GM12878 (cell line): ENCODE measurements around the gene ITPKA. TPM values are rescaled to one million over a fixed set of nuclear protein-coding genes. Genes with fewer than 3 reads are reported as not detected.

Experiments
- ATAC-seq: fragments of 200-7000 bp; cut with Tn5 transposase; 3 replicates; pipeline ENCODE4 v1.9.1; 2020; ENCODE audit warnings: mild to moderate bottlenecking, moderate library complexity
- BruUV-seq: library from RNA; stranded (reverse); fragments of 400-500 nt; replicated peaks from 2 replicates; lab custom pipeline; 2021; lab: Mats Ljungman, UMichigan
- CTCF ChIA-PET: fragments of 300-600 bp; sonication (Branson Sonifier 250); formaldehyde crosslinking; extraction: SDS; loops from one replicate; lab custom pipeline; 2021; ENCODE audit warnings: inconsistent platforms; lab: Yijun Ruan, JAX
- POLR2A ChIA-PET: fragments of 350-600 bp; formaldehyde crosslinking; extraction: SDS; loops from one replicate; lab custom pipeline; 2021; ENCODE audit warnings: inconsistent platforms; lab: Charles Lee
- RAD21 ChIA-PET: fragments of 300-600 bp; sonication (Branson Sonifier 250); formaldehyde crosslinking; loops from one replicate; lab custom pipeline; 2023; ENCODE audit warnings: antibody characterized with exemption; ENCODE audit not compliant: unreplicated experiment; lab: Charles Lee
- SMC1A ChIA-PET: fragments of 300-600 bp; sonication (Branson Sonifier 250); formaldehyde crosslinking; loops from one replicate; lab custom pipeline; 2023; ENCODE audit not compliant: unreplicated experiment, uncharacterized antibody; lab: Charles Lee
- DNase-seq: peaks from one replicate; pipeline ENCODE4 v3.0.0-alpha.2; 2011; ENCODE audit warnings: low read depth, low spot score
- FAIRE-seq: peaks from 3 replicates; lab custom pipeline; 2011; peaks lifted over from hg19 to GRCh38; lab: Jason Lieb, UNC
- H2AFZ ChIP-seq: 2 replicates; pipeline ENCODE4 v1.6.0; 2011; ENCODE audit warnings: low read depth, low read length, control low read depth; ENCODE audit not compliant: control insufficient read depth
- H3K27ac ChIP-seq: 2 replicates; pipeline ENCODE4 v1.5.1; 2011; ENCODE audit warnings: control low read depth; ENCODE audit not compliant: control insufficient read depth, insufficient read depth
- H3K27me3 ChIP-seq, 2 experiments: replicated peaks in 1 of 2; 2 replicates each; pipeline versions ENCODE4 v1.6.0 to v1.6.1; 2011; ENCODE audit warnings: low read length in 1 of 2; ENCODE audit not compliant: control insufficient read depth in 2 of 2, insufficient read depth in 2 of 2
- H3K36me3 ChIP-seq, 2 experiments: 2 replicates each; pipeline ENCODE4 v1.5.1; 2011; ENCODE audit warnings: low read length in 1 of 2; ENCODE audit not compliant: control insufficient read depth in 2 of 2, insufficient read depth in 2 of 2
- H3K4me1 ChIP-seq: 2 replicates; pipeline ENCODE4 v1.6.1; 2011; ENCODE audit warnings: mild to moderate bottlenecking, low read length, moderate library complexity, mixed read lengths; ENCODE audit not compliant: control insufficient read depth, insufficient read depth
- H3K4me2 ChIP-seq: 2 replicates; pipeline ENCODE4 v1.6.0; 2011; ENCODE audit warnings: control low read depth; ENCODE audit not compliant: control insufficient read depth, insufficient read depth
- H3K4me3 ChIP-seq: fragments of 200-600 bp; sonication (generic); 2 replicates; pipeline ENCODE4 v1.5.1; 2016
- H3K79me2 ChIP-seq: 2 replicates; pipeline ENCODE4 v1.6.0; 2011; ENCODE audit warnings: low read length; ENCODE audit not compliant: control insufficient read depth, insufficient read depth
- H3K9ac ChIP-seq: 2 replicates; pipeline ENCODE4 v1.8.0; 2011; ENCODE audit warnings: low read length, control low read depth, mixed read lengths; ENCODE audit not compliant: control insufficient read depth, insufficient read depth
- H3K9me3 ChIP-seq: replicated peaks from 3 replicates; pipeline ENCODE4 v1.5.1; 2011; ENCODE audit warnings: mild to moderate bottlenecking, low read length; ENCODE audit not compliant: control insufficient read depth, insufficient read depth
- H4K20me1 ChIP-seq: 2 replicates; pipeline ENCODE4 v1.6.0; 2011; ENCODE audit not compliant: control insufficient read depth, insufficient read depth
- CHD1 ChIP-seq: IDR thresholded peaks from 2 replicates; pipeline ENCODE4 v1.6.1; 2012; ENCODE audit warnings: low read depth, low read length, improper control_type of control experiment
- CREB1 ChIP-seq: IDR thresholded peaks from 2 replicates; pipeline ENCODE4 v1.6.1; 2012; ENCODE audit warnings: low read depth, mild to moderate bottlenecking, inconsistent platforms
- EP300 ChIP-seq, 2 experiments: fragments of 150-350 bp in 1 of 2; IDR thresholded peaks; 2 replicates each; pipeline ENCODE4 v1.6.1; 2011 to 2012; ENCODE audit warnings: low read depth in 2 of 2, low read length in 2 of 2, borderline replicate concordance in 1 of 2, improper control_type of control experiment in 1 of 2, inconsistent platforms in 1 of 2; ENCODE audit not compliant: control insufficient read depth in 1 of 2
- EZH2 ChIP-seq: IDR thresholded peaks from 2 replicates; pipeline ENCODE4 v1.6.1; 2012; ENCODE audit warnings: low read depth, mild to moderate bottlenecking, control low read depth, inconsistent platforms, low read length, borderline replicate concordance; ENCODE audit not compliant: control insufficient read depth
- LARP7 ChIP-seq: fragments of 450-650 bp; IDR thresholded peaks from 2 replicates; pipeline ENCODE4 v1.6.1; 2017; ENCODE audit warnings: mild to moderate bottlenecking
- NFIC ChIP-seq: IDR thresholded peaks from 2 replicates; pipeline ENCODE4 v1.6.1; 2012; ENCODE audit warnings: low read depth, mild to moderate bottlenecking, inconsistent platforms, low read length, moderate library complexity
- RAD51 ChIP-seq: fragments of 450-650 bp; IDR thresholded peaks from 2 replicates; pipeline ENCODE4 v1.6.1; 2016; ENCODE audit warnings: moderate library complexity, mild to moderate bottlenecking, inconsistent platforms
- RBBP5 ChIP-seq: fragments of 200-600 bp; sonication (generic); conservative IDR thresholded peaks from 2 replicates; pipeline ENCODE4 v1.6.1; 2016
- SREBF1 ChIP-seq: IDR thresholded peaks from 2 replicates; pipeline ENCODE4 v1.6.1; 2012; ENCODE audit warnings: mild to moderate bottlenecking, low read length
- ZNF274 ChIP-seq: IDR thresholded peaks from one replicate; pipeline ENCODE4 v1.8.0; 2011; ENCODE audit not compliant: insufficient read length, insufficient read depth
- ZNF622 ChIP-seq: fragments of 450-650 bp; IDR thresholded peaks from 2 replicates; pipeline ENCODE4 v1.6.1; 2017; ENCODE audit warnings: mild to moderate bottlenecking, inconsistent platforms
- WGBS: methylation state at CpG from one replicate; pipeline ENCODE4 v1.1.6; 2016; ENCODE audit warnings: low lambda C conversion rate; ENCODE audit not compliant: insufficient replicate concordance, insufficient coverage; ENCODE audit errors: missing lambda C conversion rate; 5-methylcytosine and 5-hydroxymethylcytosine counted together
- in situ Hi-C: fragments of 300-500 bp; cut with MboI; formaldehyde crosslinking; loops from 9 replicates; pipeline ENCODE4 v1.14.3; 2018; ENCODE audit warnings: mixed read lengths
- intact Hi-C: fragments of 100-400 bp; cut with micrococcal nuclease; formaldehyde crosslinking; loops from one replicate; pipeline ENCODE4 v1.14.2; 2022; ENCODE audit not compliant: unreplicated experiment
- polyA plus RNA-seq, 11 experiments: library from polyadenylated mRNA; depleted of rRNA in 4 of 11; unstranded in 6 of 11; stranded (reverse) in 5 of 11; fragments of >200 nt; fragmentation: Nextera tagmentation in 4 of 11; fragmentation: Illumina TruSeq in 1 of 11; extraction: Ambion mirVana in 4 of 11; extraction: Trizol in 1 of 11; gene quantifications; 1 replicate in 1 of 11; 2 replicates in 10 of 11; pipeline versions ENCODE4 v1.2.1 to v1.2.3, GENCODE V29; 2011 to 2016; ENCODE audit warnings: inconsistent platforms in 2 of 11, missing spikeins in 2 of 11, low read depth in 1 of 11
- total RNA-seq, 4 experiments: library from RNA; depleted of rRNA in 3 of 4; stranded (reverse); fragments of >200 nt in 3 of 4; fragmentation: Illumina TruSeq in 1 of 4; extraction: Trizol in 1 of 4; gene quantifications; 2 replicates each; pipeline versions ENCODE4 v1.2.1 to v1.2.3, GENCODE V29; 2013 to 2021
- TF ChIP-seq, protein P1 (sequence below): IDR thresholded peaks from 2 replicates; pipeline ENCODE4 v1.6.1; 2012; ENCODE audit warnings: low read depth, low read length, improper control_type of control experiment
- TF ChIP-seq, protein P2 (sequence below): fragments of 450-650 bp; IDR thresholded peaks from 2 replicates; pipeline ENCODE4 v1.6.1; 2018; ENCODE audit warnings: mild to moderate bottlenecking, low read depth, moderate library complexity; ENCODE audit not compliant: partially characterized antibody
- TF ChIP-seq, protein P3 (sequence below): fragments of 450-650 bp; conservative IDR thresholded peaks from 2 replicates; pipeline ENCODE4 v1.6.1; 2017; ENCODE audit warnings: mild to moderate bottlenecking, moderate library complexity
- TF ChIP-seq, protein P4 (sequence below): fragments of 450-650 bp; IDR thresholded peaks from 2 replicates; pipeline ENCODE4 v1.6.1; 2016; ENCODE audit warnings: mild to moderate bottlenecking

The ITPKA gene
- total and polyA plus RNA-seq, 10 of the 15 experiments (the other 5 are each of a cell fraction or from before 2014, with no cell fraction given): 0.04 to 1.5 (median 0.49) TPM; not detected in 1

DNA sequence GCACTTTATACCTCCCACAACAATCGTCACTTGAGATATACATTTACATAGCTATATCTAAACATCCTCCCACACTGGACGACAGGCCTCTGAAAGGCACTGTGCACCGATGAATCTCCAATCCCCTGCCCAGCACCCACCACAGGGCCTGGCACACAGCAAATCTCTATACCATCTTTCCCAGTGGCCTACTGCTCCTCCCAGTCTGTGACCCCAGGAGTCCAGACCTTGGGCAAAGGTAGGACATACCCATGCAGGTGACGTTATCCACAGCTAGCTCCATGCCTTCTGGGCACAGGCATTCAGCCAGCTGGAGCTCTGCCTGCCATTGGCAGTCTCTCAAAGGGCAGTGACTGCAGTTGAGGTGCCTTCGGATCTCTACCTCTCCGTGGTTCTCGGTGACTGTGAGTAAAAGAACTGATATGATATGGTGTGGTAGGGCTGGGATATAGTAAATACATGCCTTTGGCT, 14.2 kb downstream of the ITPKA start:
- 59% methylated on average over 7 of the region's 7 CpGs for WGBS
- FAIRE-seq: no peak

More for the DNA sequence above, 14.2 kb downstream of the ITPKA start:
- in situ Hi-C loops: no loop called here
- H2AFZ ChIP-seq: no peak overlapping the region
- no peak overlapping the region for H3K9ac ChIP-seq
- H3K4me2 ChIP-seq: no peak overlapping the region
- peaks cover 7 to 16% of the 10 kb centered on the region in 2 experiments for H3K27me3 ChIP-seq
- ChIA-PET SMC1A (interaction anchor here (1.2 to 1.9 kb wide), 3 partner anchors 39 to 42 kb away, joined by 3 to 5 read pairs (median 5); no protein-coding TSS in a partner anchor), CTCF (interaction anchor here (0.6 to 2.9 kb wide), 3 partner anchors 24 to 42 kb away, joined by 3 to 29 read pairs (median 4); no protein-coding TSS in a partner anchor), POLR2A (no interaction called here), RAD21 (interaction anchor here (1.6 kb wide), 1 partner anchor 42 kb away, joined by 10 read pairs; no protein-coding TSS in a partner anchor)
- H3K4me3 ChIP-seq: no peak overlapping the region
- ATAC-seq (no peak), DNase-seq (no peak)
- no TSS peak for BruUV-seq
- H3K9me3 ChIP-seq: no peaks in the 10 kb centered on the region
- no peaks in the 10 kb centered on the region for H4K20me1 ChIP-seq
- no peak overlapping the region for H3K27ac ChIP-seq
- H3K36me3 ChIP-seq: no peaks in the 10 kb centered on the region
- TF ChIP-seq, protein P1, sequence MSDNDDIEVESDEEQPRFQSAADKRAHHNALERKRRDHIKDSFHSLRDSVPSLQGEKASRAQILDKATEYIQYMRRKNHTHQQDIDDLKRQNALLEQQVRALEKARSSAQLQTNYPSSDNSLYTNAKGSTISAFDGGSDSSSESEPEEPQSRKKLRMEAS: no peak
- no peak for TF ChIP-seq ZNF274
- no peak for TF ChIP-seq CHD1
- no peak for TF ChIP-seq EP300 (IDR thresholded peaks at IDR 0.05; ENCODE audit: borderline replicate concordance in 1 of 2, control insufficient read depth in 1 of 2, low read depth in 2 of 2, low read length in 2 of 2)
- no peak for TF ChIP-seq ZNF622
- TF ChIP-seq, protein P2, sequence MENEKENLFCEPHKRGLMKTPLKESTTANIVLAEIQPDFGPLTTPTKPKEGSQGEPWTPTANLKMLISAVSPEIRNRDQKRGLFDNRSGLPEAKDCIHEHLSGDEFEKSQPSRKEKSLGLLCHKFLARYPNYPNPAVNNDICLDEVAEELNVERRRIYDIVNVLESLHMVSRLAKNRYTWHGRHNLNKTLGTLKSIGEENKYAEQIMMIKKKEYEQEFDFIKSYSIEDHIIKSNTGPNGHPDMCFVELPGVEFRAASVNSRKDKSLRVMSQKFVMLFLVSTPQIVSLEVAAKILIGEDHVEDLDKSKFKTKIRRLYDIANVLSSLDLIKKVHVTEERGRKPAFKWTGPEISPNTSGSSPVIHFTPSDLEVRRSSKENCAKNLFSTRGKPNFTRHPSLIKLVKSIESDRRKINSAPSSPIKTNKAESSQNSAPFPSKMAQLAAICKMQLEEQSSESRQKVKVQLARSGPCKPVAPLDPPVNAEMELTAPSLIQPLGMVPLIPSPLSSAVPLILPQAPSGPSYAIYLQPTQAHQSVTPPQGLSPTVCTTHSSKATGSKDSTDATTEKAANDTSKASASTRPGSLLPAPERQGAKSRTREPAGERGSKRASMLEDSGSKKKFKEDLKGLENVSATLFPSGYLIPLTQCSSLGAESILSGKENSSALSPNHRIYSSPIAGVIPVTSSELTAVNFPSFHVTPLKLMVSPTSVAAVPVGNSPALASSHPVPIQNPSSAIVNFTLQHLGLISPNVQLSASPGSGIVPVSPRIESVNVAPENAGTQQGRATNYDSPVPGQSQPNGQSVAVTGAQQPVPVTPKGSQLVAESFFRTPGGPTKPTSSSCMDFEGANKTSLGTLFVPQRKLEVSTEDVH: no peak
- TF ChIP-seq RAD51: no peak
- TF ChIP-seq LARP7: no peak
- TF ChIP-seq RBBP5: no peak
- TF ChIP-seq EZH2: no peak
- TF ChIP-seq, protein P3, sequence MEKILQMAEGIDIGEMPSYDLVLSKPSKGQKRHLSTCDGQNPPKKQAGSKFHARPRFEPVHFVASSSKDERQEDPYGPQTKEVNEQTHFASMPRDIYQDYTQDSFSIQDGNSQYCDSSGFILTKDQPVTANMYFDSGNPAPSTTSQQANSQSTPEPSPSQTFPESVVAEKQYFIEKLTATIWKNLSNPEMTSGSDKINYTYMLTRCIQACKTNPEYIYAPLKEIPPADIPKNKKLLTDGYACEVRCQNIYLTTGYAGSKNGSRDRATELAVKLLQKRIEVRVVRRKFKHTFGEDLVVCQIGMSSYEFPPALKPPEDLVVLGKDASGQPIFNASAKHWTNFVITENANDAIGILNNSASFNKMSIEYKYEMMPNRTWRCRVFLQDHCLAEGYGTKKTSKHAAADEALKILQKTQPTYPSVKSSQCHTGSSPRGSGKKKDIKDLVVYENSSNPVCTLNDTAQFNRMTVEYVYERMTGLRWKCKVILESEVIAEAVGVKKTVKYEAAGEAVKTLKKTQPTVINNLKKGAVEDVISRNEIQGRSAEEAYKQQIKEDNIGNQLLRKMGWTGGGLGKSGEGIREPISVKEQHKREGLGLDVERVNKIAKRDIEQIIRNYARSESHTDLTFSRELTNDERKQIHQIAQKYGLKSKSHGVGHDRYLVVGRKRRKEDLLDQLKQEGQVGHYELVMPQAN: no peak
- TF ChIP-seq CREB1: no peak
- TF ChIP-seq, protein P4, sequence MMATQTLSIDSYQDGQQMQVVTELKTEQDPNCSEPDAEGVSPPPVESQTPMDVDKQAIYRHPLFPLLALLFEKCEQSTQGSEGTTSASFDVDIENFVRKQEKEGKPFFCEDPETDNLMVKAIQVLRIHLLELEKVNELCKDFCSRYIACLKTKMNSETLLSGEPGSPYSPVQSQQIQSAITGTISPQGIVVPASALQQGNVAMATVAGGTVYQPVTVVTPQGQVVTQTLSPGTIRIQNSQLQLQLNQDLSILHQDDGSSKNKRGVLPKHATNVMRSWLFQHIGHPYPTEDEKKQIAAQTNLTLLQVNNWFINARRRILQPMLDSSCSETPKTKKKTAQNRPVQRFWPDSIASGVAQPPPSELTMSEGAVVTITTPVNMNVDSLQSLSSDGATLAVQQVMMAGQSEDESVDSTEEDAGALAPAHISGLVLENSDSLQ: no peak
- no peak for TF ChIP-seq SREBF1
- no peak for TF ChIP-seq NFIC
- peaks cover 11% of the 10 kb centered on the region for H3K4me1 ChIP-seq
- no peaks in the 10 kb centered on the region for H3K79me2 ChIP-seq
- intact Hi-C loops: no loop called here
